ENCODE results near the gene OPRM1.

OPRM1 gene

DNA sequence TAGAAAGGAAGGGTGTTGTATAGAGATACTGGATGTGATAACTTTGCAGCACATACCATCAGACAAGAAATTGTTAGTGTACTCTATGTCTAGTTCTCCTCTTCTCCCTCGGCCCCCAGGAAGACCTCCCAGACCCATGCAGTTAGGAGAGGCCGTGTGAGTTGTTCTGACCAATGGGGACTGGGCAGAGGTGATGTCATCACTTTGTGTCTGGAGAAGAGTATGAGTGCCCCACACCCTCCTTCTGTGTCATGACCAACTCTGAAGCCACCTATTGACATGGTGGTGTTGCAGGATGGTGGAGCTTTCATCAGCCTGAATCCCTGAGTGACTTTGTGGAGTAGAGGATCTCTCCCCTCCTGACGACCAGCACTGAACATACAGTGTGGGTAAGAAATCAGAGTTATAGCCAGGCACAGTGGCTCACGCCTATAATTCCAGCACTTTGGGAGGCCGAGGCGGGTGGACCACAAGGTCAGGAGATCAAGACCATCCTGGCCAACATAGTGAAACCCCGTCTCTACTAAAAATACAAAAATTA lies 245.3 kb downstream of the OPRM1 start:
- no peak for DNase-seq (ENCODE audit: low read depth)

- DNase-seq (ENCODE audit: low read depth) = no peak
These were observed 246.8 kb downstream of the OPRM1 start for GRCh38 chr6:154285826-154286225.

GRCh38 chr6:154289818-154290508 lies 250.9 kb downstream of the OPRM1 start:
- DNase-seq (ENCODE audit: low read depth) = no peak

- DNase-seq (ENCODE audit: low read depth) = no peak
These were observed 253.0 kb downstream of the OPRM1 start for GRCh38 chr6:154292066-154292465.

DNA sequence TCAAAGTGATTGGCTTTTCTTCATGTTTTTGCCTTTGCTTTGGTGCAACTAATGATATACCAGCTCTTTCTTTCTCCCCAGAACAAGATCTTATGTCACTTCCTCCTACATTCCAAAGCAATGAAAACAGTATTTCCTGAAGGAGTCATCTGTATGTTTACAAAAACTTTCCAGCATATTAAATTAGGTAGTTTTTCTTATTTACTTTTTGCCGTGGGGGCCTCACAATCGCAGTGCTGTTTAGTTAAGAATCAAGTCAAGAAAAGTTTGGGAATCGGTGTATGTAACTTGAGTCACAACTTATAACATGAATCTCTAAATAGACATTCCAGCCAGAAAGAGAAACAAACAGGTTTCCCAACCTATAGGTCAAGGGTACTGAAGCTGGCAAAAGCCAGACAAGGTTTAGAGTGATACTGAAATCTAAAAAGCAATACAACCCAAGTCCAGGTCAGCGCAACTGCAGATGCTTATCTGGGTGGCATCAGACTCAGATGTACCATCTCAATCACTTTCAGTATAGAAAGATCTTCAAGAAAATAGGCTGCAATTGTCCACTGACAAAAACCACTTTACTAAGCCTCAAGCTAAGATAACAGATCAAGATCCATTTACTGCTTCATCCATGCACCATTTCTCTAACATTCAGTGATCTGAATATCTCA lies 253.9 kb downstream of the OPRM1 start:
- peak; percentile 49 for DNase-seq (ENCODE audit: low read depth)

- no peak for DNase-seq (ENCODE audit: low read depth)
These were observed 256.7 kb downstream of the OPRM1 start for GRCh38 chr6:154295733-154296132.

Data from HS-5 (cell line).